BLaER1 (cell line): ENCODE data around the gene KRT86.
A peak's percentile ranks its signal among the peaks of the same experiment; 100 is the strongest.
"Not testable (repeated sequence)": the region's sequence is repeated elsewhere in the genome, so short reads cannot be mapped to it uniquely, and the experiment has no call there.

ENCODE experiments used
- H3K27ac ChIP-seq: shearing (Covaris generic); formaldehyde crosslinking; 2 replicates; pipeline ENCODE4 v1.8.1; 2022
- H3K27me3 ChIP-seq: shearing (Covaris generic); formaldehyde crosslinking; 2 replicates; pipeline ENCODE4 v1.8.1; 2022
- H3K36me3 ChIP-seq: shearing (Covaris generic); formaldehyde crosslinking; 2 replicates; pipeline ENCODE4 v1.8.1; 2022
- H3K4me1 ChIP-seq: shearing (Covaris generic); formaldehyde crosslinking; 2 replicates; pipeline ENCODE4 v1.8.1; 2022
- H3K4me2 ChIP-seq: shearing (Covaris generic); formaldehyde crosslinking; 2 replicates; pipeline ENCODE4 v1.8.1; 2022
- H3K4me3 ChIP-seq: shearing (Covaris generic); formaldehyde crosslinking; 2 replicates; pipeline ENCODE4 v1.8.1; 2022
- H3K9ac ChIP-seq: shearing (Covaris generic); formaldehyde crosslinking; 2 replicates; pipeline ENCODE4 v1.8.1; 2022
- H3K9me3 ChIP-seq: shearing (Covaris generic); formaldehyde crosslinking; 2 replicates; pipeline ENCODE4 v1.8.1; 2022
- H4K20me1 ChIP-seq: shearing (Covaris generic); formaldehyde crosslinking; 2 replicates; pipeline ENCODE4 v1.8.1; 2022
- Cebpa-rat ChIP-seq: shearing (Covaris generic); IDR thresholded peaks from 2 replicates; pipeline ENCODE4 v1.8.1; 2022

The KRT86 gene

DNA sequence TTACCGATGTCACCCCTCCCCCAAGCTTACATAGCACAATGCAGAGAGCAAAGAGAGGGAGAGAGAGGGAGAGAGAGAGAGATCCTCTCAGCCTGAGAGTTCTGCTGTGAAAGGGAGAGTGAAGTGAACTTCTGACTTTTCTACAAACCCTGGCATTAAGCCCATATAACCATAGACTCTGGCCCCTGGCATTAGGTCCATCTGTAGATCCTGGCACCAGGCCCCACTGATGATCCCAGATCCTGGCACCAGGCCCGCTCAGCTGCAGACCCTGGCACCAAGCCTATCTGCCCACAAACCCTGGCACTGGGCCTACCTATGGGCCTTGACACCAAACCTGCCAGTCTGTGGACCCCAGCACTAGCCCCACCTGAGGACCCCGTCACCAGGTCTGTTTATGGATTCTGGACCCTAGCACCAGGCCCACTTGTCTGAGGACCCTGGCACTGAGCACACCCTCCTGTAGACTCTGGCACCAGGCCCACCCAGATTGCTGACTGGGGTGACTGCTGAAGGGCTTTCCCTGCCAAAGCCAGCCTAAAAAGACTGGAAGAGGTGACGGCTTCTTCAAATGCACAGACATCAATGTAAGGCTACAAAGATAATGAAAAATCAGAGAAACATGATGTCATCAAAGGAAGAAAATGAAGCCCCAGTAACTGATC lies 61.3 kb downstream of the KRT86 start:
- TF ChIP-seq Cebpa-rat, result no peak
- H3K27ac ChIP-seq, result no peak overlapping the region
- H4K20me1 ChIP-seq, result no peaks in the 10 kb centered on the region
- no peak overlapping the region for H3K9ac ChIP-seq
- H3K36me3 ChIP-seq, result no peaks in the 10 kb centered on the region
- no peak overlapping the region for H3K4me3 ChIP-seq
- peaks cover 16% of the 10 kb centered on the region for H3K9me3 ChIP-seq
- H3K27me3 ChIP-seq, result no peaks in the 10 kb centered on the region
- no peaks in the 10 kb centered on the region for H3K4me1 ChIP-seq
- no peak overlapping the region for H3K4me2 ChIP-seq

DNA sequence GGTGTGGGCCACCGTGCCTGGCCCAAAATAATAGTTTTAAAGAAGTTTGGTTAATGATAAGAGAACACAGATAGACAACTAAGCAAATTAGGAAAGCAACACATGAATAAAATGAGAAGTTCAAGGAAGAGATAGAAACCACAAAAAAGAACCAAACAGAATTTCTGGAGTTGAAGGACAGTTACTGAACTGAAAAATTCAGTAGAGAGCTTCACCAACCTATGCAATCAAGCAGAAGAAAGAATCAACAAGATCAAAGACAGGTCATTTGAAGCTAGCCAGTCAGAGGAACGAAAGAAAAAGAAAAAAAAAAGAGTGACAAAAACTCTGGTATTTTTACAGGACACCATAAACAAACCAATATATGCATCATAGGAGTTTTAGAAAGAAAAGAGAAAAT lies 62.2 kb downstream of the KRT86 start:
- no peak for TF ChIP-seq Cebpa-rat
- Histone ChIP-seq H4K20me1 (no peaks in the 10 kb centered on the region), H3K9me3 (peaks cover 16% of the 10 kb centered on the region), H3K36me3 (no peaks in the 10 kb centered on the region), H3K27me3 (no peaks in the 10 kb centered on the region), H3K4me1 (no peaks in the 10 kb centered on the region), H3K27ac (no peak overlapping the region), H3K9ac (no peak overlapping the region), H3K4me2 (no peak overlapping the region), H3K4me3 (no peak overlapping the region)

DNA sequence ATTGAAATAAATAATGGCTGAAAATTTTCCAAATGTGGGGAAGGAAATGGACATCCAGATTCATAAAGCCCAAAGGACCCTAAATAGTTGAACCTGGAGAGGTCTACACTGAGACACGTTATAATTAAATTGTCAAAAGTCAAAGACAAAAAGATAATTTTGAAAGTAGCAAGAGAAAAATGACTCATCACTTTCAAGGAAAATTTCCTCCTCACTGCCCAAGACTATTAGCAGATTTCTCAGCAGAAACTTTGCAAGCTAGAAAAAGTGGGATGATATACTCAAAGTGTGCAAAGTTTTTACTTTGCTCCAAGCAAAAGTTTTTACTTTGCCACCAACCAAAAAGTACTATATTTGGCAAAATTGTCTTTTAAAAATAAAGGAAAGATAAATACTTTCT lies 62.6 kb downstream of the KRT86 start:
- H3K9ac ChIP-seq, result no peak overlapping the region
- no peak for TF ChIP-seq Cebpa-rat
- H3K27me3 ChIP-seq, result no peaks in the 10 kb centered on the region
- H3K36me3 ChIP-seq, result no peaks in the 10 kb centered on the region
- no peak overlapping the region for H3K27ac ChIP-seq
- H3K4me1 ChIP-seq, result no peaks in the 10 kb centered on the region
- no peaks in the 10 kb centered on the region for H4K20me1 ChIP-seq
- peaks cover 16% of the 10 kb centered on the region for H3K9me3 ChIP-seq
- H3K4me2 ChIP-seq, result no peak overlapping the region
- no peak overlapping the region for H3K4me3 ChIP-seq

DNA sequence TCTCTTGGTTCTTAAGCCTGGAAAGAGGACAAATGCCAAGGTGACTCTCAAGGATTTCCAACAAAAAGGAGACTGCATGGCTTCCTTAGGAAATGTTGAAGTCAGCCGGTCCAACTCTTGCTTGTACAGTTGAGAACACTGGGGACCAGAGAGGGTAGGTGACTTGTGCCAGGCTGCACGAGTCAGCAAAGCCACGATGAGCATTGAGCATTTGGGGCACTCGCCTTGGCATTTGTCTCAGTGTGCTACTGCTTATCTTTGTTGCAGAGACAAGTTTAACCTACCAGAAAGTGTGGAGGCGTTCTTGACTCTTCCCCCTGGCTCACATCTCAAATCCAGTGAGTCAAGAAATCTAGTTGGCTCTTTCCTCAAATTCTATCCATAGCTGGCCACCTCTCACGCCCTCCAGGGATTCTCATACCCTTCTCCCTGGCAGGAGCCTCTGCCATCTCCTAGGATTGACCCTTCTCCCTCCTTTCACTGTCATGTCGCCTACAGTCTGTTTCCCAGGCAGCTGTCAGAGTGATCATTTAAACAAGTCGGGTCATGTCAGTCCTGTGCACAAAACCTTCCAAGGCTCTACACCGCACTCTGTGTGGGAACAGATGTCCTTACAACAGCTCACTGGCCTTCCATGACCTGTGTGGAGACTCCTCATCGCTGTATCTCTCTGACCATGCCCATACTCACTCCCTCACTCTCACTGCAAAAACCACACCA lies 64.0 kb downstream of the KRT86 start:
- H4K20me1 ChIP-seq, result no peaks in the 10 kb centered on the region
- no peak overlapping the region for H3K4me3 ChIP-seq
- H3K9ac ChIP-seq, result no peak overlapping the region
- peaks cover 17% of the 10 kb centered on the region for H3K9me3 ChIP-seq
- no peaks in the 10 kb centered on the region for H3K36me3 ChIP-seq
- H3K27ac ChIP-seq, result no peak overlapping the region
- H3K4me1 ChIP-seq, result no peaks in the 10 kb centered on the region
- no peak overlapping the region for H3K4me2 ChIP-seq
- H3K27me3 ChIP-seq, result no peaks in the 10 kb centered on the region
- TF ChIP-seq Cebpa-rat, result no peak

DNA sequence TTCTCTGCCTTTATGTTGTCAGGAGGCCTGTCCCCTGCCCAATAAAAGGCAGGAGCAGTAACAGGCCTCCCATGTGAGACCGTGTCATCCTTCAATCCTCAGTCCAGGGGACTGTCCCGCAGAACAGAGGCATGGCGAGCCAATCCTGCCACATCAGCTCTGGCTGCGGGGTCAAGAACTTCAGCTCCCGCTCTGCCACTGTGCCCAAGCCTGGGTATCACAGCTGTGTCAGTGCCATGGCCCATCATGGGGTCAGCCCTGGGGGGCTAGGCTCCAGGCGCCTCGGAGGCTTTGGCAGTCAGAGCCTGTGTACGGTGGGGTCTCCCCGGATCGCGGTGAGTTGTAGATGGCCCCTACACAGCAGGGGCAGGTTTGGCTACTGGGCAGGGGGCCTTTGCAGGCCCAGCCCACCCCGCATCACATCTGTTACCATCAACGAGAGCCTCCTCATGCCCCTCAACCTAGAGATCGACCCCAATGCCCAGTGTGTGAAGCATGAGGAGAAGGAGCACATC lies 66.7 kb downstream of the KRT86 start:
- Histone ChIP-seq H3K4me3 (no peak overlapping the region), H3K36me3 (no peaks in the 10 kb centered on the region), H4K20me1 (no peaks in the 10 kb centered on the region), H3K9me3 (peaks cover 16% of the 10 kb centered on the region), H3K4me1 (peaks cover 6% of the 10 kb centered on the region), H3K27ac (no peak overlapping the region), H3K27me3 (no peaks in the 10 kb centered on the region), H3K9ac (no peak overlapping the region), H3K4me2 (no peak overlapping the region)
- TF ChIP-seq Cebpa-rat, result no peak

DNA sequence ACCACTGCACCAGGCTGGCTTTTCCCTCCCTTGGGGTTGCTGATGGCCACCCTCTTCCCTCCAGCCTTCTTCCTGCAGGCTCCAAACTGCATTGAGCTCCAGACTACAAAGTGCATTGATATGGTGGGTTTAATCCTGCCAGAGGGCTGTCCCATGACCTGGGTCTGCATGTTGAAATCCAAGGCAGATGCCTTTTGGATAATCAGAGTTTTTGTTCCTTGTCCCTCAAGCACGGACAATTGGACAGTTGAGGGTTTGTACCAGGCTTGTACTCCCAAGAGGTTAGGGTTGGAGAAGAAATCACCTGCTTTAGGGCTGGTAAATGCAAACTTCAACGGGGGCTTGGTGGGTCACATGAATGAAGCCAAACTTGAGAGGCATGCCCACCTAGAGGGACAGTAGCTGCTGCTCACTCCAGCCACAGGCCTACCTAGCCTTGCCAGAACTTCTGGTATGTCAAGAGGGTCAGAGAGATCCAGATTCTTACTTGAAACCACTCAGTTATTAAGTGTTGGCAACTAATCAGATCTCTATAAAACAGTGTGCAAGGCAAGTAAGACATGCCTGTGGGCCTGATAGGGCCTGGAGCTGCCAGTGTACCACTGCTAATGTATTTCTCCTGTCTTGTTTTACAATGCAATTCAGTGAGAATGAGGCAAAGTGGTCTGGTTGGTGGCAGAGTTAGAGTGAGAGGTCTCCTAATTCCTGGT lies 68.5 kb downstream of the KRT86 start:
- no peak overlapping the region for H3K27ac ChIP-seq
- H3K4me1 ChIP-seq, result peaks cover 22% of the 10 kb centered on the region
- no peak overlapping the region for H3K4me2 ChIP-seq

DNA sequence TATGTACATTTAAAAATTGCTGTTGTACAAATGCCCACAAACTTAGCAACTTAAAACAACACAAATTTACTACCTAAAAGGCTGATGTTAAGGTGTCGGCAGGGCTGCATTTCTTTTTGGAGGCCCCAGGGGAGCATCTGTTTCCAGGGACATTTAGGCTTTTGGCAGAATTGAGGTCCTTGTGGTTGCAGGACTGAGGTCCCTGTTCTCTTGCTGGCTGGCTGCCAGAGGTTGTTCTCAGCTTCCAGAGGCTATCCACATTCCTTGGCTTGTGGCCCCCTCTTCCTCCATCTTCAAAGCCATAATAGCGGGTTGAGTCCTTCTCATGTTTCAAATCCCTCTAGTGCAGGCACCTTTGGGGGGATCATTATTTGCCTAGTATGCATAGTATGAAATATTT lies 69.1 kb downstream of the KRT86 start:
- no peak for TF ChIP-seq Cebpa-rat
- Histone ChIP-seq H3K27ac (no peak overlapping the region), H3K4me1 (peaks cover 22% of the 10 kb centered on the region), H4K20me1 (no peaks in the 10 kb centered on the region), H3K4me3 (no peak overlapping the region), H3K36me3 (no peaks in the 10 kb centered on the region), H3K4me2 (no peak overlapping the region), H3K9ac (no peak overlapping the region), H3K9me3 (peaks cover 7% of the 10 kb centered on the region), H3K27me3 (no peaks in the 10 kb centered on the region)

More for the DNA sequence above, 68.5 kb downstream of the KRT86 start:
- no peaks in the 10 kb centered on the region for H3K36me3 ChIP-seq
- H3K27me3 ChIP-seq, result no peaks in the 10 kb centered on the region
- no peaks in the 10 kb centered on the region for H4K20me1 ChIP-seq
- H3K9me3 ChIP-seq, result peaks cover 7% of the 10 kb centered on the region
- no peak for TF ChIP-seq Cebpa-rat
- H3K9ac ChIP-seq, result no peak overlapping the region
- no peak overlapping the region for H3K4me3 ChIP-seq

DNA sequence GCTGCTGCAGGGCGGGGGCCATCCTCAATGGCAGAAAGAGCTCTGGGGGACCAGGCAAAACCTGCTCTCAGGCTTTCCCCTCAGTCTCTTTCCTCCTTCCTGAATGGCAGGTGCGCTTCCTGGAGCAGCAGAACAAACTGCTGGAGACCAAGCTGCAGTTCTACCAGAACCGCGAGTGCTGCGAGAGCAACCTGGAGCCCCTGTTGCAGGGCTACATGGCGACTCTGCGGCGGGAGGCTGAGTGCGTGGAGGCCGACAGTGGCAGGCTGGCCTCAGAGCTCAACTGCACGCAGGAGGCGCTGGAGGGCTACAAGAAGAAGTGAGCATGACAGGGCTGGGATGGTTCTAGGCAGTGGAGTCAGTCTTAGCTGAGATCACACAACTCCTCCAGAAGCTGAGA lies 69.7 kb downstream of the KRT86 start:
- no peak overlapping the region for H3K9ac ChIP-seq
- peaks cover 26% of the 10 kb centered on the region for H3K4me1 ChIP-seq
- H4K20me1 ChIP-seq, result no peaks in the 10 kb centered on the region
- no peak overlapping the region for H3K4me2 ChIP-seq
- peaks cover 7% of the 10 kb centered on the region for H3K9me3 ChIP-seq
- no peaks in the 10 kb centered on the region for H3K27me3 ChIP-seq
- H3K27ac ChIP-seq, result no peak overlapping the region
- no peak overlapping the region for H3K4me3 ChIP-seq
- TF ChIP-seq Cebpa-rat, result no peak
- H3K36me3 ChIP-seq, result no peaks in the 10 kb centered on the region

DNA sequence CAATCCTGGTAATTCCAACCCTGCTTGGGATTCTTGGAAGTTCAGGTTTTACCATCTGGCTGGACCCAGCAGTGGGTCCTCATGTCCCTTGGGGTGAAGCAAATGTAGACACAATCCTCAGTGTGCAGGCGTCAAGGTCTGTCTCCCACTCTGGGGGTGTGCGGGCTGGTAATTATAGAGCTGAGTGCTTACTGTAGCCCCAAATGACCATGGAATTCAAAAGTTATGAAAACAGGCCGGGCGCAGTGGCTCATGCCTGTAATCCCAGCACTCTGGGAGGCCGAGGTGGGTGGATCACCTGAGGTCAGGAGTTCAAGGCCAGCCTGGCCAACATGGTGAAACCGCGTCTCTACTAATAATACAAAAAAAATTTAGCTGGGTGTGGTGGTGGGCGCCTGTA lies 70.6 kb downstream of the KRT86 start:
- peaks cover 35% of the 10 kb centered on the region for H3K4me1 ChIP-seq
- not testable (repeated sequence) for H3K9ac ChIP-seq, H3K4me2 ChIP-seq, H3K27ac ChIP-seq, H3K27me3 ChIP-seq, H4K20me1 ChIP-seq, H3K9me3 ChIP-seq, H3K36me3 ChIP-seq, H3K4me3 ChIP-seq

DNA sequence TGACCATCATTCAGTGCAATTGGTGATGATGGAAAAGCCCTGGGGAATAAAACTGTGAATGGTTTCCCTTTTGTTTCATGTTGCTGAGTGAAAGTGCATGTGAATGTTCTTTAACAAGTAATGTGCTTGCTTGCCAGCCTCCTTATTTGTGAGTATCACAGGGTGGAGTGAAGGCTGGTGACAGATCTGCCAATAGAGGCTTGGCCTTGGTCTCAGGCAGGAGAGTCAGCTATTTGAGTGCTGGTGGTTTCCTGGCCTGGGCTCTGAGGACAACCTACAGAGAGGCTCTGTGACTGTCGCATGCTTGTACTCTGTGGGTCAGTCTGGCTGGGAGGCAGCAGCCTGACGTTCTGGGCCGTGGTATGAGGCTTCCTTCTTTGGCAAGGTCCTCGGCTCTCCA lies 72.1 kb downstream of the KRT86 start:
- Histone ChIP-seq H3K4me1 (peaks cover 45% of the 10 kb centered on the region), H3K36me3 (no peaks in the 10 kb centered on the region), H3K9me3 (peaks cover 7% of the 10 kb centered on the region), H3K9ac (peak overlapping the region; percentile 11; the same call in 1 of the 2 replicates), H4K20me1 (no peaks in the 10 kb centered on the region), H3K4me3 (no peak overlapping the region), H3K4me2 (peak overlapping the region; percentile 57), H3K27me3 (no peaks in the 10 kb centered on the region), H3K27ac (peak overlapping the region; percentile 55)
- TF ChIP-seq Cebpa-rat, result no peak
